Esophagus muscularis mucosa (tissue), 4 donors: ENCODE measurements around the gene RBP3. TPM values are rescaled to one million over a fixed set of nuclear protein-coding genes. Genes with fewer than 3 reads are reported as not detected.

Experiments used
- DNase-seq: peaks from one replicate; pipeline ENCODE4 v3.0.0-alpha.2; 2017; ENCODE audit errors: extremely low spot score
- H3K27ac ChIP-seq, 4 donors: fragments of 200-600 bp; sonication (generic); replicated peaks in 1 of 4; 1 replicate in 3 of 4; 2 replicates in 1 of 4; pipeline ENCODE4 v1.5.1; 2016 to 2019; ENCODE audit warnings: mild to moderate bottlenecking in 1 of 4
- H3K27me3 ChIP-seq, 4 donors: fragments of 200-600 bp; sonication (generic); one replicate each; pipeline versions ENCODE4 v1.5.1 to v1.6.0; 2016 to 2019
- H3K36me3 ChIP-seq, 4 donors: fragments of 200-600 bp; sonication (generic); one replicate each; pipeline ENCODE4 v1.5.1; 2016 to 2019
- H3K4me1 ChIP-seq, 4 donors: fragments of 200-600 bp; sonication (generic); one replicate each; pipeline ENCODE4 v1.5.1; 2016 to 2019
- H3K4me3 ChIP-seq, 4 donors: fragments of 200-600 bp; sonication (generic); 1 replicate in 2 of 4; 2 replicates in 2 of 4; pipeline ENCODE4 v1.5.1; 2016 to 2019; ENCODE audit warnings: mild to moderate bottlenecking in 4 of 4, moderate library complexity in 1 of 4
- H3K9me3 ChIP-seq, 4 donors: fragments of 200-600 bp; sonication (generic); 1 replicate in 3 of 4; 2 replicates in 1 of 4; pipeline ENCODE4 v1.5.1; 2016 to 2019
- EP300 ChIP-seq: sonication (generic); formaldehyde crosslinking; IDR thresholded peaks from one replicate; pipeline ENCODE4 v1.6.1; 2017; ENCODE audit warnings: antibody characterized with exemption
- POLR2A ChIP-seq: fragments of 450-650 bp; IDR thresholded peaks from one replicate; pipeline ENCODE4 v1.6.1; 2017; ENCODE audit warnings: antibody characterized with exemption, moderate library complexity, mild to moderate bottlenecking, low read depth
- POLR2AphosphoS5 ChIP-seq, 2 donors: sonication (generic); formaldehyde crosslinking; IDR thresholded peaks; one replicate each; pipeline ENCODE4 v1.6.1; 2017; ENCODE audit warnings: antibody characterized with exemption in 2 of 2
- WGBS: methylation state at CpG from one replicate; pipeline ENCODE4 v1.1.5; 2018; 5-methylcytosine and 5-hydroxymethylcytosine counted together
- intact Hi-C: fragments of 100-400 bp; cut with DNase I; formaldehyde crosslinking; loops from one replicate; pipeline ENCODE4 v1.15.1; 2023
- total RNA-seq, 4 donors: library from RNA; depleted of rRNA; stranded (reverse); fragments of >200 nt; gene quantifications; one replicate each; pipeline versions ENCODE4 v1.1.0 to v1.2.1, GENCODE V29; 2016
- TF ChIP-seq, protein P1 (sequence below), 3 experiments: fragments of 200-600 bp in 2 of 3; fragments of 450-650 bp in 1 of 3; sonication (generic) in 2 of 3; IDR thresholded peaks; one replicate each; pipeline ENCODE4 v1.5.1; 2017 to 2019; ENCODE audit warnings: antibody characterized with exemption in 3 of 3, mild to moderate bottlenecking in 2 of 3, moderate library complexity in 1 of 3

The RBP3 gene
- total RNA-seq, 4 donors from 2014 or later = under 0.01 to 0.06 TPM; not detected in 2

GRCh38 chr10:47362199-47362598 lies 14.0 kb downstream of the RBP3 start:
- no peak for DNase-seq
- Histone ChIP-seq H3K4me3 (no peak overlapping the region), H3K4me1 (no peaks in the 10 kb centered on the region), H3K27ac (no peak overlapping the region), H3K9me3 (no peaks in the 10 kb centered on the region), H3K27me3 (no peaks in the 10 kb centered on the region), H3K36me3 (no peaks in the 10 kb centered on the region)
- TF ChIP-seq EP300 = no peak
- TF ChIP-seq, protein P1, sequence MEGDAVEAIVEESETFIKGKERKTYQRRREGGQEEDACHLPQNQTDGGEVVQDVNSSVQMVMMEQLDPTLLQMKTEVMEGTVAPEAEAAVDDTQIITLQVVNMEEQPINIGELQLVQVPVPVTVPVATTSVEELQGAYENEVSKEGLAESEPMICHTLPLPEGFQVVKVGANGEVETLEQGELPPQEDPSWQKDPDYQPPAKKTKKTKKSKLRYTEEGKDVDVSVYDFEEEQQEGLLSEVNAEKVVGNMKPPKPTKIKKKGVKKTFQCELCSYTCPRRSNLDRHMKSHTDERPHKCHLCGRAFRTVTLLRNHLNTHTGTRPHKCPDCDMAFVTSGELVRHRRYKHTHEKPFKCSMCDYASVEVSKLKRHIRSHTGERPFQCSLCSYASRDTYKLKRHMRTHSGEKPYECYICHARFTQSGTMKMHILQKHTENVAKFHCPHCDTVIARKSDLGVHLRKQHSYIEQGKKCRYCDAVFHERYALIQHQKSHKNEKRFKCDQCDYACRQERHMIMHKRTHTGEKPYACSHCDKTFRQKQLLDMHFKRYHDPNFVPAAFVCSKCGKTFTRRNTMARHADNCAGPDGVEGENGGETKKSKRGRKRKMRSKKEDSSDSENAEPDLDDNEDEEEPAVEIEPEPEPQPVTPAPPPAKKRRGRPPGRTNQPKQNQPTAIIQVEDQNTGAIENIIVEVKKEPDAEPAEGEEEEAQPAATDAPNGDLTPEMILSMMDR (IDR thresholded peaks at IDR 0.05) = no peak
- TF ChIP-seq POLR2AphosphoS5 (IDR thresholded peaks at IDR 0.05) = no peak
- no peak for TF ChIP-seq POLR2A
- 86% methylated on average over 3 of the region's 3 CpGs for WGBS
- intact Hi-C loops = no loop called here

GRCh38 chr10:47363781-47364180 lies 15.6 kb downstream of the RBP3 start:
- Histone ChIP-seq H3K4me1 (no peaks in the 10 kb centered on the region), H3K9me3 (no peaks in the 10 kb centered on the region), H3K4me3 (no peak overlapping the region), H3K27me3 (no peaks in the 10 kb centered on the region), H3K36me3 (no peaks in the 10 kb centered on the region), H3K27ac (no peak overlapping the region)
- DNase-seq = no peak
- WGBS = 98% methylated on average over 3 of the region's 3 CpGs
- TF ChIP-seq, protein P1 (IDR thresholded peaks at IDR 0.05) = no peak
- TF ChIP-seq POLR2A (no peak), EP300 (no peak), POLR2AphosphoS5 (IDR thresholded peaks at IDR 0.05) (no peak)
- intact Hi-C loops = no loop called here

- no peaks in the 10 kb centered on the region for H3K9me3 ChIP-seq
- H3K27me3 ChIP-seq = no peaks in the 10 kb centered on the region
- no peaks in the 10 kb centered on the region for H3K36me3 ChIP-seq
- TF ChIP-seq, protein P1 (IDR thresholded peaks at IDR 0.05) = no peak
- TF ChIP-seq EP300 (no peak), POLR2A (no peak), POLR2AphosphoS5 (IDR thresholded peaks at IDR 0.05) (no peak)
- 78% methylated on average over 4 of the region's 4 CpGs for WGBS
- no peak overlapping the region for H3K4me3 ChIP-seq
- intact Hi-C loops = no loop called here
- H3K27ac ChIP-seq = no peak overlapping the region
- H3K4me1 ChIP-seq = no peaks in the 10 kb centered on the region
- DNase-seq = no peak
Observed at GRCh38 chr10:47364366-47364765, 16.2 kb downstream of the RBP3 start.

DNA sequence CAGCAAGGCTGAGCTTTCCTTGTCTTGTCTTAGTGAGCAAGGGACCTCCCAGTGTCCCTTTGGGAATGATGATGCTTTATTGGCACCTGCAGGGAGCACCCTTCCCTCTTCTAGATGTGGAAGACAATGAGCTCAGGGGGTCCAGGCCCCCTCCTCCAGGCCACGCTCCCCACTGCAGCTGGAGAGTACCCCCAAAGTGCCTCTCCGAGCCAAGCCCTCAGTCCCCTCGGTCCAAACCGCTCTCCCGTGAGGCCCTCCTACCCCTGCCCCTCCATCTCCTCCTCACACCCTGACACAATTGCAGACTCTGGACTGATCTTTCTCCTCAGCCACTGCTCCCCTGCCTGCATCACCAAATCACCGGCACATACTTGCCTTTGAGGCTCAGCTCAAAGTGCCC lies 16.7 kb downstream of the RBP3 start:
- intact Hi-C loops = no loop called here
- H3K36me3 ChIP-seq = no peaks in the 10 kb centered on the region
- H3K27me3 ChIP-seq = no peaks in the 10 kb centered on the region
- no peak for DNase-seq
- TF ChIP-seq EP300 = no peak
- TF ChIP-seq, protein P1 (IDR thresholded peaks at IDR 0.05) = no peak
- TF ChIP-seq POLR2AphosphoS5 (IDR thresholded peaks at IDR 0.05) = no peak
- no peak for TF ChIP-seq POLR2A
- 89% methylated on average over 6 of the region's 6 CpGs for WGBS
- no peaks in the 10 kb centered on the region for H3K9me3 ChIP-seq
- no peak overlapping the region for H3K27ac ChIP-seq
- no peaks in the 10 kb centered on the region for H3K4me1 ChIP-seq
- H3K4me3 ChIP-seq = no peak overlapping the region

- WGBS = 90% methylated on average over 9 of the region's 9 CpGs
- intact Hi-C loops = no loop called here
- no peaks in the 10 kb centered on the region for H3K4me1 ChIP-seq
- no peaks in the 10 kb centered on the region for H3K36me3 ChIP-seq
- H3K4me3 ChIP-seq = no peak overlapping the region
- no peaks in the 10 kb centered on the region for H3K27me3 ChIP-seq
- H3K9me3 ChIP-seq = no peaks in the 10 kb centered on the region
- TF ChIP-seq EP300 = no peak
- TF ChIP-seq, protein P1 (IDR thresholded peaks at IDR 0.05) = no peak
- no peak for TF ChIP-seq POLR2AphosphoS5 (IDR thresholded peaks at IDR 0.05)
- TF ChIP-seq POLR2A = no peak
- no peak overlapping the region for H3K27ac ChIP-seq
- DNase-seq = no peak
Observed at GRCh38 chr10:47365431-47366180, 17.4 kb downstream of the RBP3 start.
